IMR-90 (cell line): ENCODE results near the gene TIAM2. TPM values are rescaled to one million over a fixed set of nuclear protein-coding genes. Genes with fewer than 3 reads are reported as not detected.

ENCODE experiments used
- ATAC-seq: fragments of 200-7000 bp; cut with Tn5 transposase; 2 replicates; pipeline ENCODE4 v1.9.1; 2020; ENCODE audit warnings: low read depth, mild to moderate bottlenecking, moderate library complexity
- BruUV-seq: library from RNA; stranded (reverse); fragments of 400-500 nt; replicated peaks from 2 replicates; lab custom pipeline; 2021; lab: Mats Ljungman, UMichigan
- CTCF ChIA-PET: fragments of 300-600 bp; formaldehyde crosslinking; extraction: SDS; loops from one replicate; lab custom pipeline; 2021; ENCODE audit warnings: antibody characterized with exemption; lab: Yijun Ruan, JAX
- POLR2A ChIA-PET: fragments of 300-600 bp; sonication (Branson Sonifier 250); formaldehyde crosslinking; loops from one replicate; lab custom pipeline; 2022; ENCODE audit warnings: antibody characterized with exemption; ENCODE audit not compliant: unreplicated experiment; lab: Charles Lee
- DNase-seq: peaks from one replicate; pipeline ENCODE4 v3.0.0; 2013
- H2AFZ ChIP-seq: replicated peaks from 2 replicates; pipeline ENCODE3; 2013; ENCODE audit warnings: low read length, mild to moderate bottlenecking; ENCODE audit not compliant: poor library complexity
- H2AK5ac ChIP-seq: 2 replicates; pipeline ENCODE4 v1.6.1; 2013; ENCODE audit warnings: low read depth, low read length, inconsistent platforms
- H2AK9ac ChIP-seq: replicated peaks from 2 replicates; pipeline ENCODE3; 2013; ENCODE audit warnings: mild to moderate bottlenecking, low read depth, low read length, moderate library complexity; ENCODE audit not compliant: poor library complexity
- H2BK120ac ChIP-seq: 2 replicates; pipeline ENCODE4 v1.6.1; 2013; ENCODE audit warnings: low read depth, low read length, inconsistent platforms
- H2BK15ac ChIP-seq: 3 replicates; pipeline ENCODE4 v1.6.1; 2013; ENCODE audit warnings: low read depth, low read length, inconsistent platforms
- H2BK20ac ChIP-seq: 2 replicates; pipeline ENCODE4 v1.6.1; 2013; ENCODE audit warnings: low read depth, mild to moderate bottlenecking, inconsistent platforms, low read length, moderate library complexity
- H2BK5ac ChIP-seq: 2 replicates; pipeline ENCODE4 v1.6.1; 2013; ENCODE audit warnings: mild to moderate bottlenecking, low read depth, low read length, inconsistent platforms; ENCODE audit not compliant: poor library complexity, severe bottlenecking
- H3K14ac ChIP-seq: replicated peaks from 2 replicates; pipeline ENCODE4 v1.6.1; 2013; ENCODE audit warnings: low read depth, low read length, inconsistent platforms
- H3K18ac ChIP-seq: 2 replicates; pipeline ENCODE4 v1.6.1; 2013; ENCODE audit warnings: low read depth, low read length, control low read depth
- H3K23ac ChIP-seq: 2 replicates; pipeline ENCODE4 v1.6.1; 2013; ENCODE audit warnings: low read depth, low read length, inconsistent platforms
- H3K27ac ChIP-seq: 2 replicates; pipeline ENCODE4 v1.5.1; 2013; ENCODE audit warnings: mild to moderate bottlenecking, control low read depth, low read length; ENCODE audit not compliant: insufficient read depth
- H3K27me3 ChIP-seq: 2 replicates; pipeline ENCODE4 v1.6.1; 2013; ENCODE audit warnings: low read length; ENCODE audit not compliant: control insufficient read depth, insufficient read depth
- H3K36me3 ChIP-seq: 2 replicates; pipeline ENCODE4 v1.6.1; 2013; ENCODE audit warnings: low read length, mixed read lengths; ENCODE audit not compliant: control insufficient read depth, insufficient read depth
- H3K4ac ChIP-seq: 2 replicates; pipeline ENCODE4 v1.6.1; 2013; ENCODE audit warnings: low read depth, low read length, inconsistent platforms
- H3K4me1 ChIP-seq: 2 replicates; pipeline ENCODE4 v1.6.1; 2013; ENCODE audit warnings: low read length, mixed read lengths; ENCODE audit not compliant: control insufficient read depth, insufficient read depth
- H3K4me2 ChIP-seq: 2 replicates; pipeline ENCODE4 v1.6.1; 2013; ENCODE audit warnings: low read depth, mild to moderate bottlenecking, control low read depth, low read length, moderate library complexity
- H3K4me3 ChIP-seq: 2 replicates; pipeline ENCODE4 v1.5.1; 2013; ENCODE audit warnings: low read depth, mild to moderate bottlenecking, control low read depth, low read length, moderate library complexity; ENCODE audit not compliant: insufficient read depth
- H3K56ac ChIP-seq: 2 replicates; pipeline ENCODE4 v1.6.1; 2013; ENCODE audit warnings: low read length, inconsistent platforms; ENCODE audit not compliant: insufficient read depth; ENCODE audit errors: extremely low read depth
- H3K79me1 ChIP-seq, 2 experiments: 2 replicates each; pipeline ENCODE4 v1.6.1; 2013; ENCODE audit warnings: low read length in 2 of 2, inconsistent platforms in 1 of 2, low read depth in 1 of 2
- H3K9ac ChIP-seq: 2 replicates; pipeline ENCODE4 v1.6.1; 2013; ENCODE audit warnings: low read depth, low read length, control low read depth
- H3K9me1 ChIP-seq: 2 replicates; pipeline ENCODE4 v1.6.1; 2013; ENCODE audit warnings: low read length, inconsistent platforms; ENCODE audit not compliant: insufficient read depth
- H3K9me3 ChIP-seq: 2 replicates; pipeline ENCODE4 v1.6.1; 2013; ENCODE audit warnings: low read length; ENCODE audit not compliant: control insufficient read depth, insufficient read depth
- H4K20me1 ChIP-seq: 2 replicates; pipeline ENCODE4 v1.6.1; 2013; ENCODE audit warnings: low read length, inconsistent platforms; ENCODE audit not compliant: insufficient read depth
- H4K5ac ChIP-seq: 2 replicates; pipeline ENCODE4 v1.6.1; 2013; ENCODE audit warnings: mild to moderate bottlenecking, low read depth, low read length, control low read depth
- H4K8ac ChIP-seq, 2 experiments: 2 replicates each; pipeline ENCODE4 v1.6.1; 2013; ENCODE audit warnings: low read depth in 2 of 2, low read length in 2 of 2, control low read depth in 1 of 2, inconsistent platforms in 1 of 2
- H4K91ac ChIP-seq: 2 replicates; pipeline ENCODE4 v1.6.1; 2013; ENCODE audit warnings: low read depth, low read length, inconsistent platforms; ENCODE audit not compliant: insufficient read depth
- BHLHE40 ChIP-seq: fragments of 150-350 bp; IDR thresholded peaks from 2 replicates; pipeline ENCODE4 v1.6.1; 2016; ENCODE audit warnings: mild to moderate bottlenecking, low read depth, low read length
- CHD1 ChIP-seq: IDR thresholded peaks from 2 replicates; pipeline ENCODE4 v1.6.1; 2012; ENCODE audit warnings: low read depth, low read length, improper control_type of control experiment
- CTCF ChIP-seq: conservative IDR thresholded peaks from 2 replicates; pipeline ENCODE4 v1.5.1; 2012; ENCODE audit warnings: mild to moderate bottlenecking, low read depth, low read length, improper control_type of control experiment
- ELK1 ChIP-seq: fragments of 150-350 bp; IDR thresholded peaks from 2 replicates; pipeline ENCODE4 v1.6.1; 2016; ENCODE audit warnings: low read depth, mild to moderate bottlenecking, low read length, moderate library complexity, borderline replicate concordance
- MAFK ChIP-seq: IDR thresholded peaks from 2 replicates; pipeline ENCODE4 v1.6.1; 2012; ENCODE audit warnings: low read depth, low read length, improper control_type of control experiment
- NFE2L2 ChIP-seq: fragments of 150-350 bp; IDR thresholded peaks from 2 replicates; pipeline ENCODE4 v1.6.1; 2016; ENCODE audit warnings: low read depth, mild to moderate bottlenecking, low read length
- POLR2A ChIP-seq: IDR thresholded peaks from 2 replicates; pipeline ENCODE4 v1.6.1; 2012; ENCODE audit warnings: mild to moderate bottlenecking, low read depth, low read length
- RAD21 ChIP-seq: IDR thresholded peaks from 2 replicates; pipeline ENCODE4 v1.6.1; 2012; ENCODE audit warnings: low read length, improper control_type of control experiment
- RCOR1 ChIP-seq: IDR thresholded peaks from 2 replicates; pipeline ENCODE4 v1.6.1; 2012; ENCODE audit warnings: mild to moderate bottlenecking, low read length, improper control_type of control experiment; ENCODE audit not compliant: insufficient replicate concordance
- RFX5 ChIP-seq: IDR thresholded peaks from 2 replicates; pipeline ENCODE4 v1.8.0; 2012; ENCODE audit warnings: low read depth, mild to moderate bottlenecking, low read length, moderate library complexity
- SMC3 ChIP-seq: fragments of 150-350 bp; IDR thresholded peaks from 2 replicates; pipeline ENCODE4 v1.6.1; 2016; ENCODE audit warnings: low read depth, mild to moderate bottlenecking, antibody characterized with exemption, low read length, moderate library complexity
- WGBS, 2 experiments: methylation state at CpG; one replicate each; pipeline versions ENCODE4 v1.1.5 to v1.1.7; 2013; ENCODE audit warnings: missing lambda C conversion rate in 2 of 2; ENCODE audit not compliant: insufficient read length in 1 of 2; ENCODE audit errors: extremely low coverage in 2 of 2; 5-methylcytosine and 5-hydroxymethylcytosine counted together
- dilution Hi-C: fragments of 300-500 bp; cut with HindIII; formaldehyde crosslinking; loops from one replicate; pipeline ENCODE4 v1.14.3; 2018; ENCODE audit warnings: low sequenced_read_pairs; ENCODE audit not compliant: unreplicated experiment
- in situ Hi-C: fragments of 300-500 bp; cut with MboI; formaldehyde crosslinking; loops from 3 replicates; pipeline ENCODE4 v1.14.3; 2019; ENCODE audit warnings: low sequenced_read_pairs, inconsistent platforms, mixed read lengths
- intact Hi-C: fragments of 100-400 bp; cut with micrococcal nuclease; formaldehyde crosslinking; loops from 2 replicates; pipeline ENCODE4 v1.10.0; 2022
- polyA plus RNA-seq, 3 experiments: library from polyadenylated mRNA; depleted of rRNA; stranded (reverse); fragments of >200 nt; gene quantifications; 2 replicates each; pipeline ENCODE4 v1.2.3, GENCODE V29; 2012; ENCODE audit warnings: low replicate concordance in 1 of 3
- total RNA-seq: library from RNA; depleted of rRNA; stranded (reverse); fragments of >200 nt; gene quantifications from 2 replicates; pipeline ENCODE4 v1.2.3, GENCODE V29; 2012

TIAM2 gene
- total and polyA plus RNA-seq, 2 of the 4 experiments (the other 2 are of a cell fraction), result 3.1 to 4.7 TPM

- Histone ChIP-seq H3K4me2 (no peak overlapping the region), H3K4me1 (0 out of 2 replicates have a peak, but pooled peaks cover 2% of the 10 kb centered on the region), H2BK120ac (no peak overlapping the region), H3K9me1 (peaks cover 3% of the 10 kb centered on the region; the same call in 1 of the 2 replicates), H3K27ac (no peak overlapping the region), H2BK15ac (no peak overlapping the region), H3K56ac (no peak overlapping the region), H3K4me3 (no peak overlapping the region), H3K36me3 (peaks cover 16% of the 10 kb centered on the region), H3K4ac (no peak overlapping the region), H4K20me1 (no peaks in the 10 kb centered on the region), H2BK5ac (no peak overlapping the region), H4K8ac (no peak overlapping the region), H3K23ac (no peak overlapping the region), H2AK5ac (no peak overlapping the region), H3K79me1 (peaks cover 13 to 24% of the 10 kb centered on the region in 2 experiments; a peak in 3 of 4 replicates), H3K27me3 (no peaks in the 10 kb centered on the region), H2AFZ (no peak overlapping the region), H3K9me3 (no peaks in the 10 kb centered on the region), H2BK20ac (no peak overlapping the region), H2AK9ac (no peak overlapping the region), H4K91ac (no peak overlapping the region), H3K9ac (no peak overlapping the region), H4K5ac (no peak overlapping the region), H3K18ac (no peak overlapping the region), H3K14ac (no peak overlapping the region)
- POLR2A ChIA-PET, result interaction anchor here (0.6 kb wide), 1 partner anchor 17 kb away, joined by 3 read pairs; no protein-coding TSS in a partner anchor
- TF ChIP-seq CHD1 (no peak), SMC3 (no peak), ELK1 (no peak), NFE2L2 (no peak), MAFK (no peak), RFX5 (no peak), BHLHE40 (no peak), RCOR1 (no peak), RAD21 (no peak), CTCF (no peak), POLR2A (no peak)
- DNase-seq (no peak), ATAC-seq (no peak)
- no CpG with 5 or more reads among the region's 3 CpGs for WGBS, 2 experiments
- CTCF ChIA-PET, result no interaction called here
- BruUV-seq, result no TSS peak
- dilution Hi-C loops (no loop called here), in situ Hi-C loops (no loop called here), intact Hi-C loops (no loop called here)
These were observed 302.6 kb downstream of the TIAM2 start for GRCh38 chr6:155297669-155298068.
